Raji (cell line): ENCODE results near the gene PHPT1.
A peak's percentile ranks its signal among the peaks of the same experiment; 100 is the strongest.

ENCODE experiments used
- POLR2A ChIP-seq: IDR thresholded peaks from 2 replicates; pipeline ENCODE4 v1.6.1; 2011; ENCODE audit warnings: low read depth, low read length, control low read depth; ENCODE audit not compliant: insufficient read depth

PHPT1 gene

DNA sequence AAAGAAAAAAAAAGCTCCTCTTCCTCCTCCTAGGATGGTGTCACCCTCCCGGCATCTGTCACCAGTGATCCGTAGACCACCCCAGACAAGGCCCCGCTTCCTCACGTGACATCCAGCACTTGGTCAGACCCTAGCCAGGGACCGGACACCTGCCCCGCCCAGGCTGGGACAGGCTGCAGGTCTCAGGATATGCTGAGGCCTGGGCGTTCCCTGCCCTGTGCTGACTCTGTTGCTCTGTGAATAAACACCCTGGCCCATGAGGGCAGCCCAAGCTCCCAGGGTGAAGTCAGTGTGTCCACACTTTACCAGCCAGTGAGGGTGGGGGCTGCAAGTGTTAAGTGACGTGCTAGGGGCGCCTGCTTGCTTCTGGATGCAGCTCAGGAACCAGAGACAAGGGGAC lies 11.3 kb downstream of the PHPT1 start:
- no peak for TF ChIP-seq POLR2A

GRCh38 chr9:136860933-136861873 lies 12.0 kb downstream of the PHPT1 start:
- TF ChIP-seq POLR2A: 0 out of 2 replicates have a peak, but pooled peaks have one; percentile 28

DNA sequence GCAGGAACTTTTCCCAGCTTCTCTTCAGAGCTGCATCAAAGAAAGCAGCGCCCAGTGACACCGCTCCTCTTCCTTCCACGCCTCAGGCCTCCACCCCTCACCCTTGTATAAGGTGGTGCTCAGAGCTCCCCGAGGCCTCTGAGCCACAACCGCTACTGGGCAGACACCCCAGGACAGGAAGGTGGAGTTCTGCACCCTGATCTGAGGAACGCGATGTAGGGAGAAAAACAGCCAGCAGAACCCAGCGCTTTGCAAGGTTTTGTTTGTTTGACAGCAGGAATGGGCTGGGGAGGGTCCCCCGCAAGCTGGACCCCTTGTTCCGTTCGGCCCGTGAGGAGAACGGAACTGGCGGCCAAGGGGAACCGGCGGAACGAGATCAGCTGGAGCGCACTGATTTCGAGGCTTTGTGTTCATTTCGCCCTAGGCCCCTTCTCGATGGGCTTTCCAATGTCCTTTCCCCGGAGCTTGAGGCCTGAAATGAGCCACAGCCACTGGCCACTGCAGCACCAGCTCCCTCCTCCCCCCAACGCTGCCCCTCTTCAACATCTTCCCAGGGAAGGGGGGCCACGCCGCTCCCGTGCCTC lies 12.8 kb downstream of the PHPT1 start:
- TF ChIP-seq POLR2A: no peak

- no peak for TF ChIP-seq POLR2A
These were observed 13.8 kb downstream of the PHPT1 start for GRCh38 chr9:136862849-136863622.

GRCh38 chr9:136863623-136864273 lies 14.5 kb downstream of the PHPT1 start:
- TF ChIP-seq POLR2A: no peak

- TF ChIP-seq POLR2A: no peak
These were observed 16.0 kb downstream of the PHPT1 start for GRCh38 chr9:136865041-136865767.

DNA sequence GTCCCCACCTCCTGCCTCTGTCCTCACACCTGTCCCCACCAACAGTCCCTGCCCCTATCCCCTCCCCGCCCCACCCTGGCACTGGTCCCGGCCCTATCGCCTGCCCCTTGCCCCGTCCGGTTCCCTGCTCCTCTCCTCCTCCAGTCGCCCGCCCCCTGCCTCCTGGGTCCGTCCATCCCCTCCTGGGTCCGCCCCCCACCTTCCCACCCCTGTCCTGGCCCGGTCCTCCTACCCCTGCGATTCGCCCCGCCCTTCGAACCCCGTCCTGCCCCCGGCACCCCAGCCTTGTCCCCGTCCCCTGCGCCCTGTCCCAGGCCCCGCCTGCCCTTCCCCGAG lies 16.5 kb downstream of the PHPT1 start:
- no peak for TF ChIP-seq POLR2A

GRCh38 chr9:136867480-136867879 lies 18.3 kb downstream of the PHPT1 start:
- TF ChIP-seq POLR2A: no peak

DNA sequence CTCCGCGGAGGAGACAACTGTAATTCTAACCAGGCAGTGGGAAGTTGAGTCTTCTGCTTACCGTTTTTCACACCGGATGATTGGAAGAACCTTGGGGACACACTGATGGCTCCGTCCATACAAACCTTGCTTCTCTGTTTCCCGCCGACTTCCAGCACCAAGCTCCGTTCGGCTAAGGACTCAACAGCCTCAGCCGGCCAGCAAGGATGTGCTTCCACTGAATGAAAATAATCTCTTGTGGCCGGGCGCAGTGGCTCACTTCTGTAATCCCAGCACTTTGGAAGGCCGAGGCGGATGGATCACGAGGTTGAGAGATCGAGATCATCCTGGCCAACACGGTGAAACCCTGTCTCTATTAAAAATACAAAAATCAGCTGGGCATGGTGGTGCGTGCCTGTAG lies 18.7 kb downstream of the PHPT1 start:
- TF ChIP-seq POLR2A: no peak

DNA sequence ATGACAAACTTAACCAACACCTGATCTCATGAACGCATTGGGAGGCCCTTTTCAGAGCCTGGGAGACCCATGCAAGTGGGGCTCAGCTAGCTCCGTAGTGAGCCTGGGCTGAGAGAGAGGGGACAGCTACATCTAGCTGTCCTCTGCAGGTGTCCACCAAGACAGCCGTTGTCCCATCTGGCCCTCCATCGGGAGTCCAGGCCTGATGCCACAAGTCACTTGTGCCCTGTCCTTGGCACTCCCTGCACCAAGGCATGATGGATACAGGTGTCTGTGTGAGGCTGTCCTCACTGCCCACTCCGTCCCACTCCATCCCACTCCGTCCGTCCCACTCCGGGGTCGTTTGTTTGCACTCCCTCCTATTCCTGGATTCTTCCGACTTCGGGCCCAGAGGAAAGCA lies 19.4 kb downstream of the PHPT1 start:
- 0 out of 2 replicates have a peak, but pooled peaks have one; percentile 31 for TF ChIP-seq POLR2A

GRCh38 chr9:136875155-136875554 lies 25.9 kb downstream of the PHPT1 start:
- TF ChIP-seq POLR2A: no peak

DNA sequence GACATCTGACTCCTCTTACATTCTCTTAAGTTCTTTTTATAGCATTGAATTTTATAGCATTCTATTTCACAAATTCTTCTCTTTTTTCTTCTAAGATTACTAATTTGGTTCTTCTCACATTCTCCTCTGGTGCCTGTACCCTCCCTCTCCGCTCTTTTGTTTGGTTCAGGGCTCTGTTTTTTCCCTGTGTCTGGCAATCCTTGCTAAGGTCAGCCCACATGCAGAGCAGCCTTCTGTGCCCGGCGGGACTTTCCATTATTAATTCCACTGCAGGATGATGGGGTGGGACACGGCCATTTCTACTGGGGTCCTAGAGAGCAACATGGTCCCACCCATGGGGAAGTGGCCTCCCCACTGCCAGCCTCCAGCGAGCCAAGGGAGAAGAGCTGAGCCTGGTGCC lies 27.3 kb downstream of the PHPT1 start:
- no peak for TF ChIP-seq POLR2A

DNA sequence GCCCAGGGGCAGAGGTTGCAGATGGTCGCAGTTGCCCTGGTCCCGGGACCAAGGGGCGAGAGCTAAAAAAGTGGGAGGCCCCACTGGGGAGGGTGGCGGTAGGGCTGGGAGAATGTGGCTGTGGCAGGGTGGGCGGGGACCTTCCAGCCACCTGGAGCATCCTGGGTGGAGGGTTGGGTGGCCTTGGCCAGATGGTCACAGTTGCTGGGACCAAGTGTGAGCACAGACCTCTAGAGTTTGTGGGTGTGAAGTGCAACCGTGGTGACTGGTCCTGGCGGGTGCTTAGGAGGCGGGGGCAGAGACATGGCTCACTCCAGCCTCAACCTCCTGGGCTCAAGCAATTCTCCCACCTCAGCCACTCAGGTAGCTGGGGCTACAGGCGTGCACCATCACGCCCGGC lies 31.4 kb downstream of the PHPT1 start:
- no peak; the same call in 1 of the 2 replicates for TF ChIP-seq POLR2A

DNA sequence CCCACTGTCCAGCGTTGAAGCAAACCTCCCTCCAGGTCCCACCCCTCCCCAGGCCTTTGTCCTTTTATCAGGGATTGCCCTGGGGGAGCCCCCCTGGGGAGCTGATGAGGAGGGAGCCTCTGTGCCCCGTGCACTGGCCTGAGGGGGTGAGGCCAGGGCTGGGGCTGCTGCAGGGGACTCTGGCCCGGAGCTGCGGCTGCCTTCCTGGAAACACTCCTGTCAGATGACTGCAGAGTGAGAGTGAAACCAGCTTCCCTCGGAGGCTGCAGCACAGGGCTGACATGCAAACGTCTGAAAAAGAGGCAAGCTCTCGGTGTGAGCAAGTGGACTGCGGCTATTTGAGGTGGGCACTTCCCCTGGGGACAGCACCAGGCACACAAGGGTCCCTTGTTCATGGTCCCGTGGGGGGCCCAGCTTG lies 32.5 kb downstream of the PHPT1 start:
- TF ChIP-seq POLR2A: no peak

DNA sequence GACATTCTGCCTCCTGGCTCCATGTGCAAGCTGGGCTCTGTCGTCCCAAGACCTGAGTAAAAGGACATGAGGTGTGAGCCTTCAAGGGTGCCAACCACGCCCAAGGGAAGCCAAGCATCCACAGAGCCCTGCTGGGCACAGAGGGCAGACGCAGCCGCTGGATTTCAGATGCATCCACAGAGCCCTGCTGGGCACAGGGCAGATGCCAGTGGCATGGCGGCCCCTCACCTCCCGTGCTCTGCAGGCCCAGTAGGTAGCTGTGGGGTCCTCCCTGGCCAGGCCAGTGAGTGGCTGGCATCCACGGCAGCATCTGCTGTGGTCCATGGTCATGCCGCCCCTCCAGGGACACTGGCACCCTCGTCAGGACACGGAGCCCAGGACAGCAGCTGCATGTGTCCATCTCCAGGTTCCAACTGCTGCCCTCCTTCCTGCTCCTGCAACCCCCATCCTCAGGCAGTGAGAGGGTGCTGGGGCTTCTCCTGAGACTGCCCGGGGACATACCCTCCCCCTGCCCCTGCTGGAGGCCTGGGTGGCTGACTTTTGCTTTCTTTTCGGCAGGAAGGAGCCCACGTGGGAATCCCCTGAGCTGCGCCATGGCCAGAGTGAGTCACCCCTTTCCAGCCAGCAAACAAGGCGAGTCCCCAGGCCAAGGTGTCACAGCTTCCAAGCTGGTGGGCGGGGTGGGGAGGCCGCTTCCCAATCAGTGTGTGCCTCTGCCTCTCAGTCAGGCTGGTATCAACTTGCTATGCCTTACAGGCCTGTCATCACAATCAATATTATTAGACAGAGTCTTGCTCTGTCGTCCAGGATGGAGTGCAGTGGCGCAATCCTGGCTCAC lies 33.1 kb downstream of the PHPT1 start:
- peak; percentile 32 for TF ChIP-seq POLR2A
